Cerebellar cortex (tissue), 1 donor: Measurements from ENCODE around the gene NPHP4.

Source experiments
- DNase-seq: peaks from one replicate; pipeline ENCODE4 v3.0.0-alpha.2; 2015; ENCODE audit warnings: low spot score

NPHP4 gene

GRCh38 chr1:5992026-5992813, at the start of gene NPHP4:
Gene NPHP4 (minus strand): TSS chr1:5992425. CDS start chr1:5986289, 6,136 bp downstream.
- peak; percentile 100 for DNase-seq

- DNase-seq = peak; percentile 17
These were observed 49.3 kb upstream of the NPHP4 start for GRCh38 chr1:6041432-6042062.

GRCh38 chr1:6040861-6041415, 48.7 kb upstream of the NPHP4 start:
- DNase-seq = no peak

DNA sequence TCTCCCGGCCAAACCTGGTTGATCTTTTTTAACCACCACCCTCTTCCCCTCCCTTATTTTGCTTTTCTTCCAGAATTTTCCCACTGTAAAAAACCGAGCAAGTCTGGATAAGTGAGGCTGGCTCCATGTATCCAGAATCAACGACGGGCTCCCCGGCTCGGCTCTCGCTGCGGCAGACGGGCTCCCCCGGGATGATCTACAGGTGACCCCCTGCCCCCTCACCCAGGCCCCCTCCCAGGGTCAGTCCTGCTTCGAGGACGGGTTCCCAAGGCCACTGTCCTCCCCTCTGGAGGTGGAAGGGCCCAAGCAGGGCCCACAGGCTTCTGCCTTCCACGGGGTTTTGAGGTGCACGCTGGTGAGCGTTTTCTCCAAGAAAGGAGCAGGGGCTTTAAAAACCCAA, 48.2 kb upstream of the NPHP4 start:
- DNase-seq = no peak

DNA sequence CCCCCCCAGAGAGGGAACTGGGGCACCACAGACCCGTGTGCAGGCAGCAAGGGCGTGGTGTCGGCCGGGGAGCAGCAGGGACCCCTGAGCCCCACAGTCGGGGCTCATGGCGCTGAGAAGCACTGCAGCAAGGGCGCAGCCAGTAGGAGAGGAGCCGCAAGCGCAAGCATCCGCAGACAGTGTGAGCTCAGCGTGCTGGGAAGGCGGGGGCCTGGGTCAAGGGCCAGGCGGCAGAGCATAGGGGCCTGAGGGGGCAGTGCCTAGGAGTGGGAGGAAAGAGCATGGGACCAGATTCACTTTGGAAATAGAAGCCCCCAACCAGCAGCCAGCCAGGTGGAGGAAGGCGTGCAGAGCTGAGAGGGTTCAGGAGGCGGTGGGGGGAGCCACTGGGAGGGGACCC, 46.8 kb upstream of the NPHP4 start:
- no peak for DNase-seq

GRCh38 chr1:6038603-6039002, 46.4 kb upstream of the NPHP4 start:
- DNase-seq = no peak

- DNase-seq = no peak
These were observed 45.1 kb upstream of the NPHP4 start for GRCh38 chr1:6037338-6037762.

DNA sequence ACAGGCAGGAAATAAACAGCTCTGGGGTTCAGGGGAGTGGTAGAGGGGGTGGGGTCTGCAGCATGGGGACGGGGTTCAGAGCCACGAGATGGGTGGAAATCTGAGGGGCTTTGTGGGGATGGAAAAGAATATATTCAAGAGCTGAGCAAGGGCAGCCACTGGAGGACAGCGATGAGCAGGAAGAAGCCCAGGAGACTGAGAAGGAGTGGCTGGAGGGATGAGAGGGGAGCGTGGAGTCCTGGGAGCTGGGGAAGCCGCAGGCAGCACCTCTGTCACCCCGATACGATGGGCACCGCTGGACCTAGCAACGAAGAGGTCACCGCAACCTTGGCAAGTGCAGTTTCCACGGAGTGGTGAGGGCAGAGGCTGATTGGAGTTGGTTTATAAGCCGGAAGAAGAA, 43.5 kb upstream of the NPHP4 start:
- DNase-seq = no peak

DNA sequence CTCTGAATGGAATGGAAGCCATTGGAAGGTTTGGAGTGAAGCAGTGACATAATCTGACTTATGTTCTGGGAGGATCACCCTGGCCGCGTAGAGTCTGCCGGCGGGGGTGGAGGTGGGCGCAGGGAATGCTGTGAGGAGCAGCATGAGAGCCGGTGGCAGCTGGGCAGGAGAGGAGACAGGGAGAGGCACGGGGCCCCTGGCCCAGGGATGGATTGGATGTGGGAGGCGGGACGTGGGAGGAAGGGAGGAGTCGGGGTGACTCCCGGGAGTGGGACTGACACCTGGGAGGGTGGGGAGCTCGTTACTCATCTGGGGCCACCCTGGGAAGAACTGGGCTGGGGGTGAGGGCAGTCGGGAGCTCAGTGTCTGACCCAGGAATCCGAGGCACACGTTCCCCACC, 43.1 kb upstream of the NPHP4 start:
- DNase-seq = no peak

- DNase-seq = no peak
These were observed 42.5 kb upstream of the NPHP4 start for GRCh38 chr1:6034750-6035096.

DNA sequence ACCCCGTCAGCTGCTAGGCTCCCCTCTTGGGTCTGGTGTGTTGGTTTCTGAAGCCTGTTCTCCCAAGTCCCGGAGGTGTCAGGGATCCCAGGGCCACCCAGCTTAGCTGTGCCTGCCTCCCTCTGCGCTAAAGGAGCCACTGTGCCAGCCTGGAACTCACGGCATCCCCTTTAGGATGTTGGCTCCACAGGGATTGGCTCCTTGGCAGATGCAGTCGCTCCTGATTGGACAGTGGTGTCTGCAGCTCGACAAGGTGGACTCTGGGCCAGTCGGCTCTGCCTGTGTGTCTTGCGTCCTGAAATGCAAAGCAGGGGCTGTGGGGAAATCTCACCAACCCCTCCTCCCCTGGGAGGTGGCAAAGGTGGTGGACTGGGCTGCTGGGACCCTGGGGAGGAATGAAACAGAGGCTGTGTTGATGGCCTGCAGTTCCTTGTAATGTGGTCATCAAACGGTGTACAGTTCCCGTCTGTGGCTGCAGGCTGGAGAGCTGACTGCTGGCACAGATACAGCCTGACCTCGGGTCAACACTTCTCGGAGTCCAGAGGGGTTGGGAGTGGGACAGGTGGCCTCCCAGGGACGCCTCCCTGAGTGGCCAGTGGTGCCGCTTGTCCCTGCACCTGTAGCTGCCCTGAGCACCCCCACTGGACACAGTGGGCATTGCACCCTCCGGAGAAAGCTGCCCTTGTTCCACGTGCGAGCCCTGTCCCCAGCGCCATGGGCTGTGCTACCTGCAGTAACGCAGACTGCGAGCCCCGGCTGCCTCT, 41.9 kb upstream of the NPHP4 start:
- DNase-seq = peak; percentile 86

DNA sequence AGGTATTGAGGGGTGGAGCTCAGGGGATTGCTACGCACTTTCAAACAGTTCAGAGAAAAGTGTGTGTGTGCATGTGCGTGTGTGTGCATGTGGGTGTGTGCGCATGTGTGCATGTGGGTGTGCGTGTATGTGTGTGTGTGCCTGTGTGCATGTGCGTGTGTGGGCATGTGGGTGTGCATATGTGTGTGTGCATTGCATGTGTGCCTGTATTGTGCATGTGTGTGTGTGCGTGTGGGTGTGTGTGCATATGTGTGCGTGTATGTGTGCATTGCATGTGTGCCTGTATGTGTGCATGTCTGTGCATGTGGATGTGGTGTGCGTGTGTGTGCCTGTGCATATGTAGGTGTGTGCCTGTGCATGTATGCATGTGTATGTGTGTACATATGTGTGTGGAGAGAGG, 40.9 kb upstream of the NPHP4 start:
- no peak for DNase-seq

DNA sequence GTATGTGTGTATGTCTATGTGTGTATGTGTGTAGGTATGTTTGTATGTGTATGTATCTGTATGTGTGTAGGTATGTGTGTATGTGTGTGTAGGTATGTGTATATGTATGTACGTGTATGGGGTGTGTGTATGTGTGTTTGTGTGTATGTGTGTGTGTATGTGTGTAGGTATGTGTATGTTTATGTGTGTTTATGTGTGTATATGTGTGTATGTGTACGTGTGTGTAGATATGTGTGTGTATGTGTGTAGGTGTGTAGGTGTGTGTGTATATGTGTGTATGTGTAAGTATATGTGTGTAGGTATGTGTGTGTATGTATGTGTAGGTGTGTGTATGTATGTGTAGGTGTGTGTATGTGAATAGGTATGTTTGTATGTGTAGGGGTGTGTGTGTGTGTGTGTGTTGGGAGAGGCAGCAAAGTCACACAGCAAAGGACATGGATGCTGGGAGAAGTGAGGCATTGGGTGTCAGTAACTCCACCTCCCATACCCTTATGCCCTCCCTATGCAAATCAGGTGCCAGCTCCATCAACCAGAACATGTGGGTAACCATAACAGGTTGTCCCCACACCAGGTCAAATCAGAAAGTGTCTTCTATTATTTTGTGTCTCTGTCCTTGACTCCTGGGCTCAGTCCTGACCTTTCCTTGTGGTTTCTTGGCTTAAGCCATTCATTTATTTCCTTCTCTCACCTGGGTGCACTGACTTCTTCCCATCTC, 38.5 kb upstream of the NPHP4 start:
- no peak for DNase-seq

DNA sequence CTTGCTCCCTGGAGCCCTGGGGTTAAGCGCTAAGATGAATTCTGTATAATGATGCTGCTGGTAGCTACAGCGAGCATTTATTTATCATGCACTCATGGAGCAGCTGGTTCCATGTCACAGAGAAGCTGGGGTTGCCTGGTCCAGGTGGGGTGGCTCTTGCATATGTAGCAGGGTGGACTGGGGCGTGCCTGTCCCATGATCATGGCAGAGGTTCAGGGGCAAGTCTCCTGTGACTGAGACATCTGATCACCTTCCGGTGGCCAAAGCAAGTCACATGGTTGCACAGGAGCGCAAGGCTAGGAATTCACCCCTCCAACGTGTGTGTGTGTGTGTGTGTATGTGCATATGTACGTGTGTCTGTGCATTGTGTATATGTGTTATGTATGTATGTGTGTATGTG, 37.9 kb upstream of the NPHP4 start:
- DNase-seq = no peak

DNA sequence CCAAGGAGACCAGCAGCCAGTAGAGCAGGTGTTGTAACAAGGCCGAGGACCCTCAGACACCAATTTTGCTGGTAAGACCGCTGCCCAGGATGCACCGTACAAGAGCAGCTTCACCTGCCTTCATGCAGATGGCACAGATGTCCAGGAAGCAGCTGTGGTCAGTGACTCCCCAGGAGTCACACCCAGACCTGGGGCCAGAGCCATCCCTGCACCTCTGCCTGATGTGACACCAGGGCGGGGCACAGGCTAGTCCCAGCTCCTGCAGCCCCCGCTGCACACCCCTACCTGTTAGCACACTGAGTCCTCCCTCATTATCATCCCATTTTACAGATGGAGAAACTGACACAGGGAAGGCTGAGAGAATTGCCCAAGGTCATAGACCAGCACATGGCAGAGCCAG, 37.1 kb upstream of the NPHP4 start:
- DNase-seq = no peak

GRCh38 chr1:6028042-6028850, 36.0 kb upstream of the NPHP4 start:
- no peak for DNase-seq

DNA sequence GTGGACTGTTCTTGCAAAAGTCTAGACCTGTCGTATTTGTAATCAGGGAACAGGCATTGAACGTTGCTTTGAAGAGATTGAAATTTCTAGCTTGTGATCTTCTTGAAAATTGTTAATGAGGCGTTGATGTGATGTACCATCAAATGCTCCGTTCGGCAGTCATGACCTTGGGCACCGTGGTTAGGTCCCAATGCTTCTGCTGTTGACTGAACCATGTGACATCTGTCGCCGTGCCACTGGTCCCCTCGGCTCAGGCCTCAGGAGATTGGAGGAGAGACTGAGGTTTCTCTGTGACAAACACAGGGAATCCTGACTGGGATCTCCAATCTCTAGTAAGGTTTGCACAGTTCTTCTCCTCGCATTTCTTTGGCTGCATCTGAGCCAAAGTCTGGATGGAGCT, 35.4 kb upstream of the NPHP4 start:
- no peak for DNase-seq

GRCh38 chr1:6026095-6026809, 34.0 kb upstream of the NPHP4 start:
- DNase-seq = no peak

DNA sequence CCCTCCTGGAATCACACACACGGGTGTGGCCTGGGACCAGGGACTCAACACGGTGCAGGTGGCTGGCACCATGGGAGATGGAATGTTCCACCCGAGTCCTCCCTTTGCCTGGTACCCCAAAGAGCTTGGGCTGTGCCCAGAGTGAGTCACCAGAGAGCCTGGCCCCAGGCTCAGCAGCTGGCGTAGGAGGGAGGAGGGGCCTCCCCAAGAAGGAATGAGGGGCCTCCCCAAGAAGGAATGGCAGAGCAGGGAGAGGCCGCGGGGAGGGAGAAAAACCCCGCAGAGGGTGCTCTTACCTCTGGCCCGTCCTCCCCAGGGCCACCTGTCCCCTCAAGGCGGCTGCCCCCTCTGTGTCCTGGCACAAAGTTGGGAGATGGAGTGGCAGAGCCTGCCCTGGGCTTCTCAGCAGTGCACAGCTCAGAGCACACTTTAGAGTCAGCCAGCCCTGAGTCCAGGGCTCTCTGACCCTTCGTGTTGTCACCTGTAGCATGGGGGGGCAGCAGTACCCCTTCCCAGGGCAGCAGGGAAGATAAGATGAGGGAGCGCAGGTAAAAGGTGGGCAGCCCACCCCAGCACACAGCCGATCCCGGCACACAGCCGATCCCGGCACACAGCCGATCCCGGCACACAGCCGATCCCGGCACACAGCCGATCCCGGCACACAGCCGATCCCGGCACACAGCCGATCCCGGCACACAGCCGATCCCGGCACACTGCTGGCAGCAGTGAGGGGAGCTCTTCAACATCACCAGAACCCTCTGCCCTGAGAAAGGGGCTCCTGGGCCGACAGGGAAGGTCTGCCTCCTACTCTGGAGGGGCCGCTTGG, 33.3 kb upstream of the NPHP4 start:
- no peak for DNase-seq

DNA sequence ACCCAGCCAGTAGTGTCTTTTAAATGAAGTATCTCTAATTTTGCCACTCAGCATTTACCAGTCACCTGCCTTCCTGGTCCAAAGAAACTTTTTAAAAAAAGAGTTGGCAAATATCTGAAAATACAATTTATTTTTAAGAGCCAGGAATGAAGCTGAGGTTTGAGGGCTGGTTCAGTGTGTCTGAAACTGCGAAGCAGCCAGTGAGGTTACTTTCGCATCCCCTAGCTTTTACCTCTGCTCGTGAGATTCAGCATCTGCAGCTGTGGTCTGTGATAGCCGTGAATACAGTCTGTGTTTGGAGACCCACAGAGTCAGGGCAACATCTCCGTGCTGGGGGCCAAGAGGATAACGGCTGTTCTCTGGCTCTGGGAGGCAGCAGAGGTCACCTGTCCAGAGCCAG, 32.2 kb upstream of the NPHP4 start:
- no peak for DNase-seq
